ENCODE results near the gene ERCC3. TPM values are rescaled to one million over a fixed set of nuclear protein-coding genes. Genes with fewer than 3 reads are reported as not detected.
"Not testable (repeated sequence)": the region's sequence is repeated elsewhere in the genome, so short reads cannot be mapped to it uniquely, and the experiment has no call there.

The ERCC3 gene
- total RNA-seq, 1 experiment from 2014 or later = 41.4 TPM

- Histone ChIP-seq H4K20me1 (ENCODE audit: insufficient read depth, low read depth, low read length) (no peaks in the 10 kb centered on the region), H3K4me2 (ENCODE audit: low read depth, low read length, poor library complexity, severe bottlenecking) (no peak overlapping the region), H3K36me3 (ENCODE audit: insufficient read depth, low read length) (no peaks in the 10 kb centered on the region), H3K79me2 (ENCODE audit: low read length) (no peaks in the 10 kb centered on the region), H3K9me2 (replicated peaks; ENCODE audit: insufficient read depth, low read length) (no peaks in the 10 kb centered on the region), H3K4me3 (ENCODE audit: low read length) (no peak overlapping the region), H3K27me3 (ENCODE audit: low read length) (no peaks in the 10 kb centered on the region), H3K9ac (ENCODE audit: low read length) (no peak overlapping the region), H3K4me1 (ENCODE audit: low read length) (no peaks in the 10 kb centered on the region), H3K27ac (ENCODE audit: low read length) (no peak overlapping the region), H3K9me3 (ENCODE audit: low read length) (no peaks in the 10 kb centered on the region), H2AFZ (ENCODE audit: low read length) (no peak overlapping the region)
- no peak for DNase-seq
Measured at GRCh38 chr2:127229555-127229954, 64.4 kb downstream of the ERCC3 start.

DNA sequence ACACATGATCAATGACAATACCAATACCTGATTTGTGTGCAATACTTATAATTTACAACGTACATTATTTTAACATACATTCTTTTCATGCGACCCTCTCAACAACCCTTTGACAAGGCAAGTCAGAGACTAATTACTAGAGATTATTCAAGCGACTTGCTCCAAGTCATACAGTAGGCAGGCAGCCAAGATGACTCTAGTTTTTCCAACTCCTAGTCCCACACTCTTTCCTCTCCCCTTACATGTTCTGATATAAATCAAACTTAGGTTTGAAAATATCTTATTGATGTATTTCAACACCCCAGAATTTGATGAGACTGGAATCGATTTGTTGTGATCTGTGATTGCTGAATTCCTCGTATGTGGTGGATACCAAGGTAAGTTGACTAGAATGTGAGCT is 65.8 kb downstream of the ERCC3 start:
- Histone ChIP-seq H3K27ac (ENCODE audit: low read length) (no peak overlapping the region), H3K27me3 (ENCODE audit: low read length) (no peaks in the 10 kb centered on the region), H3K9ac (ENCODE audit: low read length) (no peak overlapping the region), H3K4me2 (ENCODE audit: low read depth, low read length, poor library complexity, severe bottlenecking) (no peak overlapping the region), H3K9me3 (ENCODE audit: low read length) (no peaks in the 10 kb centered on the region), H3K36me3 (ENCODE audit: insufficient read depth, low read length) (no peaks in the 10 kb centered on the region), H3K4me3 (ENCODE audit: low read length) (no peak overlapping the region), H3K79me2 (ENCODE audit: low read length) (no peaks in the 10 kb centered on the region), H4K20me1 (ENCODE audit: insufficient read depth, low read depth, low read length) (no peaks in the 10 kb centered on the region), H3K9me2 (replicated peaks; ENCODE audit: insufficient read depth, low read length) (no peaks in the 10 kb centered on the region), H3K4me1 (ENCODE audit: low read length) (no peaks in the 10 kb centered on the region), H2AFZ (ENCODE audit: low read length) (no peak overlapping the region)
- DNase-seq = peak; percentile 5

GRCh38 chr2:127227264-127227660 is 66.7 kb downstream of the ERCC3 start:
- H3K27me3 ChIP-seq (ENCODE audit: low read length); H3K27ac ChIP-seq (ENCODE audit: low read length); H4K20me1 ChIP-seq (ENCODE audit: insufficient read depth, low read depth, low read length); H3K4me1 ChIP-seq (ENCODE audit: low read length); H3K79me2 ChIP-seq (ENCODE audit: low read length); H3K4me2 ChIP-seq (ENCODE audit: low read depth, low read length, poor library complexity, severe bottlenecking); H3K9me2 ChIP-seq (replicated peaks; ENCODE audit: insufficient read depth, low read length); H3K9me3 ChIP-seq (ENCODE audit: low read length); H3K36me3 ChIP-seq (ENCODE audit: insufficient read depth, low read length); H3K4me3 ChIP-seq (ENCODE audit: low read length); H3K9ac ChIP-seq (ENCODE audit: low read length); H2AFZ ChIP-seq (ENCODE audit: low read length): not testable (repeated sequence)
- DNase-seq = peak; percentile 22

GRCh38 chr2:127226520-127227263 is 67.3 kb downstream of the ERCC3 start:
- H3K4me1 ChIP-seq (ENCODE audit: low read length) = no peaks in the 10 kb centered on the region
- H3K27ac ChIP-seq (ENCODE audit: low read length) = no peak overlapping the region
- H3K4me3 ChIP-seq (ENCODE audit: low read length) = no peak overlapping the region
- no peaks in the 10 kb centered on the region for H3K9me2 ChIP-seq (replicated peaks; ENCODE audit: insufficient read depth, low read length)
- no peak overlapping the region for H2AFZ ChIP-seq (ENCODE audit: low read length)
- H4K20me1 ChIP-seq (ENCODE audit: insufficient read depth, low read depth, low read length) = no peaks in the 10 kb centered on the region
- H3K36me3 ChIP-seq (ENCODE audit: insufficient read depth, low read length) = no peaks in the 10 kb centered on the region
- H3K9me3 ChIP-seq (ENCODE audit: low read length) = no peaks in the 10 kb centered on the region
- H3K4me2 ChIP-seq (ENCODE audit: low read depth, low read length, poor library complexity, severe bottlenecking) = no peak overlapping the region
- no peak for DNase-seq
- no peak overlapping the region for H3K9ac ChIP-seq (ENCODE audit: low read length)
- H3K27me3 ChIP-seq (ENCODE audit: low read length) = no peaks in the 10 kb centered on the region
- H3K79me2 ChIP-seq (ENCODE audit: low read length) = no peaks in the 10 kb centered on the region

GRCh38 chr2:127226132-127226519 is 67.8 kb downstream of the ERCC3 start:
- H3K36me3 ChIP-seq (ENCODE audit: insufficient read depth, low read length) = no peaks in the 10 kb centered on the region
- no peaks in the 10 kb centered on the region for H3K27me3 ChIP-seq (ENCODE audit: low read length)
- H3K9me3 ChIP-seq (ENCODE audit: low read length) = no peaks in the 10 kb centered on the region
- no peak for DNase-seq
- no peak overlapping the region for H3K27ac ChIP-seq (ENCODE audit: low read length)
- no peaks in the 10 kb centered on the region for H3K9me2 ChIP-seq (replicated peaks; ENCODE audit: insufficient read depth, low read length)
- H4K20me1 ChIP-seq (ENCODE audit: insufficient read depth, low read depth, low read length) = no peaks in the 10 kb centered on the region
- no peak overlapping the region for H2AFZ ChIP-seq (ENCODE audit: low read length)
- no peaks in the 10 kb centered on the region for H3K79me2 ChIP-seq (ENCODE audit: low read length)
- no peak overlapping the region for H3K4me3 ChIP-seq (ENCODE audit: low read length)
- H3K4me1 ChIP-seq (ENCODE audit: low read length) = no peaks in the 10 kb centered on the region
- no peak overlapping the region for H3K4me2 ChIP-seq (ENCODE audit: low read depth, low read length, poor library complexity, severe bottlenecking)
- H3K9ac ChIP-seq (ENCODE audit: low read length) = no peak overlapping the region

DNA sequence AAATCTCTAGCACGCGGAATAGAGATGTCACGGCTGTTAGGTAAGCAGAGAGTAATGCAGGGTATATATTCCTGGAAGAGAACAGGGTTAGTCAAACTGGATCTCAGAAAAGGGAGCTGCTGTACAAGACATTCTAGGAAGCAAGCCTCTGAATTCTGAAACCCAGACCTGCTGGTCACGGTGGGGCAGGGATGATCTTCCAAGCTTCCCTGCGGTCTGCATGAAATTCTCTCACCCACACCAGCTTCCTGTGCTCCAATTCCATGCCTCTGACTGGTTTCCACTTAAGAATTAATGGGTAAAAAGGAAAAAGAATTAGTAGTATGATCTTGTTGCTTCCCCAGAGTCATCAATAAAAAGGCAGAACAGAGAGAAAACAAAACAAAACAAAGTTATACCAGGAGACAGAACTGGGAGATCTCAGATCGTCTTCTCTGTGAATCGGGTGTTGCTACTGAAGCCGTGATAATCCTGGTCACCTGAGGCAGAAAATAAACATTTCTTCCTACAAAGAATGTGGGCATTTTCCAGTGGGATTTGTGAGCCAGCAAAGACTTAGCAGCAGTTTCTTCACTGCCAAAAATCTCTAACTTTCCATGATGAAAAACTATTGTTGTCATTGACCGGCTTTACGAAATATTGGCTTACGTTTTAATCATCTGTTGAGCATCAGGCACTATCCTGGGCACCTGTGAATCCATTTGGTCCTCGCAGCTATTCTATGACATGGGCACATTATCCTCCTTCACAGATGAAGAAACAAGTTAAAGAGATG is 68.6 kb downstream of the ERCC3 start:
- no peak overlapping the region for H3K4me2 ChIP-seq (ENCODE audit: low read depth, low read length, poor library complexity, severe bottlenecking)
- H3K9me3 ChIP-seq (ENCODE audit: low read length) = no peaks in the 10 kb centered on the region
- no peaks in the 10 kb centered on the region for H3K79me2 ChIP-seq (ENCODE audit: low read length)
- no peaks in the 10 kb centered on the region for H3K9me2 ChIP-seq (replicated peaks; ENCODE audit: insufficient read depth, low read length)
- DNase-seq = no peak
- no peaks in the 10 kb centered on the region for H4K20me1 ChIP-seq (ENCODE audit: insufficient read depth, low read depth, low read length)
- H3K27ac ChIP-seq (ENCODE audit: low read length) = no peak overlapping the region
- no peaks in the 10 kb centered on the region for H3K36me3 ChIP-seq (ENCODE audit: insufficient read depth, low read length)
- no peak overlapping the region for H3K9ac ChIP-seq (ENCODE audit: low read length)
- no peak overlapping the region for H3K4me3 ChIP-seq (ENCODE audit: low read length)
- no peaks in the 10 kb centered on the region for H3K4me1 ChIP-seq (ENCODE audit: low read length)
- H2AFZ ChIP-seq (ENCODE audit: low read length) = no peak overlapping the region
- H3K27me3 ChIP-seq (ENCODE audit: low read length) = no peaks in the 10 kb centered on the region

GRCh38 chr2:127224135-127224534 is 69.8 kb downstream of the ERCC3 start:
- not testable (repeated sequence) for H3K4me1 ChIP-seq (ENCODE audit: low read length); DNase-seq; H3K27ac ChIP-seq (ENCODE audit: low read length); H3K4me2 ChIP-seq (ENCODE audit: low read depth, low read length, poor library complexity, severe bottlenecking); H3K9ac ChIP-seq (ENCODE audit: low read length); H3K9me2 ChIP-seq (replicated peaks; ENCODE audit: insufficient read depth, low read length); H2AFZ ChIP-seq (ENCODE audit: low read length); H3K27me3 ChIP-seq (ENCODE audit: low read length); H4K20me1 ChIP-seq (ENCODE audit: insufficient read depth, low read depth, low read length); H3K9me3 ChIP-seq (ENCODE audit: low read length); H3K4me3 ChIP-seq (ENCODE audit: low read length); H3K36me3 ChIP-seq (ENCODE audit: insufficient read depth, low read length); H3K79me2 ChIP-seq (ENCODE audit: low read length)

GRCh38 chr2:127220768-127221527 is 73.0 kb downstream of the ERCC3 start:
- no peaks in the 10 kb centered on the region for H3K27me3 ChIP-seq (ENCODE audit: low read length)

More at GRCh38 chr2:127220768-127221527, 73.0 kb downstream of the ERCC3 start:
- H3K4me1 ChIP-seq (ENCODE audit: low read length) = no peaks in the 10 kb centered on the region
- no peaks in the 10 kb centered on the region for H3K9me2 ChIP-seq (replicated peaks; ENCODE audit: insufficient read depth, low read length)
- H3K9me3 ChIP-seq (ENCODE audit: low read length) = no peaks in the 10 kb centered on the region
- H3K36me3 ChIP-seq (ENCODE audit: insufficient read depth, low read length) = no peaks in the 10 kb centered on the region
- H3K4me3 ChIP-seq (ENCODE audit: low read length) = no peak overlapping the region
- no peak overlapping the region for H2AFZ ChIP-seq (ENCODE audit: low read length)
- no peak overlapping the region for H3K9ac ChIP-seq (ENCODE audit: low read length)
- H4K20me1 ChIP-seq (ENCODE audit: insufficient read depth, low read depth, low read length) = no peaks in the 10 kb centered on the region
- no peak overlapping the region for H3K27ac ChIP-seq (ENCODE audit: low read length)
- H3K79me2 ChIP-seq (ENCODE audit: low read length) = no peaks in the 10 kb centered on the region
- no peak for DNase-seq
- H3K4me2 ChIP-seq (ENCODE audit: low read depth, low read length, poor library complexity, severe bottlenecking) = no peak overlapping the region

Measured in Karpas-422 (cell line).